Measurements from ENCODE around the gene TATDN3.
"Not testable (repeated sequence)": the region's sequence is repeated elsewhere in the genome, so short reads cannot be mapped to it uniquely, and the experiment has no call there.

The TATDN3 gene

GRCh38 chr1:212754680-212755079 lies 37.0 kb upstream of the TATDN3 start:
- Histone ChIP-seq H3K27ac (ENCODE audit: low read depth, low read length) (no peak overlapping the region), H3K27me3 (ENCODE audit: control insufficient read depth in 5 of 5, insufficient read depth in 4 of 5, low read length in 5 of 5) (no peaks in the 10 kb centered on the region), H3K9me3 (ENCODE audit: control insufficient read depth in 5 of 5, low read length in 5 of 5) (no peaks in the 10 kb centered on the region), H3K9ac (ENCODE audit: low read length in 5 of 5) (no peak overlapping the region), H3K4me1 (ENCODE audit: control insufficient read depth in 5 of 5, insufficient read depth in 5 of 5, low read length in 5 of 5) (peaks cover 0 to 28% (median 13%) of the 10 kb centered on the region in 5 donors), H3K4me3 (ENCODE audit: low read depth in 1 of 5, low read length in 5 of 5) (no peak overlapping the region), H3K36me3 (ENCODE audit: control insufficient read depth in 5 of 5, insufficient read depth in 5 of 5, low read length in 5 of 5) (peaks cover 0 to 6% (median 5%) of the 10 kb centered on the region in 5 donors)

- Histone ChIP-seq H3K27ac (ENCODE audit: low read depth, low read length) (no peak overlapping the region), H3K9me3 (ENCODE audit: control insufficient read depth in 5 of 5, low read length in 5 of 5) (no peaks in the 10 kb centered on the region), H3K9ac (ENCODE audit: low read length in 5 of 5) (no peak overlapping the region), H3K4me3 (ENCODE audit: low read depth in 1 of 5, low read length in 5 of 5) (no peak overlapping the region), H3K4me1 (ENCODE audit: control insufficient read depth in 5 of 5, insufficient read depth in 5 of 5, low read length in 5 of 5) (peaks cover 0 to 8% (median 3%) of the 10 kb centered on the region in 5 donors), H3K36me3 (ENCODE audit: control insufficient read depth in 5 of 5, insufficient read depth in 5 of 5, low read length in 5 of 5) (peaks cover 0 to 13% (median 10%) of the 10 kb centered on the region in 5 donors), H3K27me3 (ENCODE audit: control insufficient read depth in 5 of 5, insufficient read depth in 4 of 5, low read length in 5 of 5) (no peaks in the 10 kb centered on the region)
Measured at GRCh38 chr1:212759683-212760082, 32.0 kb upstream of the TATDN3 start.

GRCh38 chr1:212760126-212760823 lies 31.4 kb upstream of the TATDN3 start:
- no peak overlapping the region for H3K9ac ChIP-seq (ENCODE audit: low read length in 5 of 5)
- no peaks in the 10 kb centered on the region for H3K9me3 ChIP-seq (ENCODE audit: control insufficient read depth in 5 of 5, low read length in 5 of 5)
- H3K27ac ChIP-seq (ENCODE audit: low read depth, low read length), result no peak overlapping the region
- H3K4me1 ChIP-seq (ENCODE audit: control insufficient read depth in 5 of 5, insufficient read depth in 5 of 5, low read length in 5 of 5), result peaks cover 0 to 5% (median 0%) of the 10 kb centered on the region in 5 donors
- no peak overlapping the region for H3K4me3 ChIP-seq (ENCODE audit: low read depth in 1 of 5, low read length in 5 of 5)
- H3K36me3 ChIP-seq (ENCODE audit: control insufficient read depth in 5 of 5, insufficient read depth in 5 of 5, low read length in 5 of 5), result peaks cover 0 to 13% (median 10%) of the 10 kb centered on the region in 5 donors
- no peaks in the 10 kb centered on the region for H3K27me3 ChIP-seq (ENCODE audit: control insufficient read depth in 5 of 5, insufficient read depth in 4 of 5, low read length in 5 of 5)

GRCh38 chr1:212762234-212762633 lies 29.5 kb upstream of the TATDN3 start:
- H3K9me3 ChIP-seq (ENCODE audit: control insufficient read depth in 5 of 5, low read length in 5 of 5), result no peaks in the 10 kb centered on the region
- H3K9ac ChIP-seq (ENCODE audit: low read length in 5 of 5), result no peak overlapping the region
- H3K4me1 ChIP-seq (ENCODE audit: control insufficient read depth in 5 of 5, insufficient read depth in 5 of 5, low read length in 5 of 5), result peaks cover 0 to 5% (median 0%) of the 10 kb centered on the region in 5 donors
- peaks cover 0 to 12% (median 8%) of the 10 kb centered on the region in 5 donors for H3K36me3 ChIP-seq (ENCODE audit: control insufficient read depth in 5 of 5, insufficient read depth in 5 of 5, low read length in 5 of 5)
- H3K4me3 ChIP-seq (ENCODE audit: low read depth in 1 of 5, low read length in 5 of 5), result no peak overlapping the region
- H3K27me3 ChIP-seq (ENCODE audit: control insufficient read depth in 5 of 5, insufficient read depth in 4 of 5, low read length in 5 of 5), result no peaks in the 10 kb centered on the region
- no peak overlapping the region for H3K27ac ChIP-seq (ENCODE audit: low read depth, low read length)

- Histone ChIP-seq H3K36me3 (ENCODE audit: control insufficient read depth in 5 of 5, insufficient read depth in 5 of 5, low read length in 5 of 5) (peaks cover 0 to 9% (median 8%) of the 10 kb centered on the region in 5 donors), H3K9ac (ENCODE audit: low read length in 5 of 5) (no peak overlapping the region), H3K9me3 (ENCODE audit: control insufficient read depth in 5 of 5, low read length in 5 of 5) (no peaks in the 10 kb centered on the region), H3K27ac (ENCODE audit: low read depth, low read length) (no peak overlapping the region), H3K27me3 (ENCODE audit: control insufficient read depth in 5 of 5, insufficient read depth in 4 of 5, low read length in 5 of 5) (no peaks in the 10 kb centered on the region), H3K4me1 (ENCODE audit: control insufficient read depth in 5 of 5, insufficient read depth in 5 of 5, low read length in 5 of 5) (peaks cover 0 to 5% (median 0%) of the 10 kb centered on the region in 5 donors), H3K4me3 (ENCODE audit: low read depth in 1 of 5, low read length in 5 of 5) (no peak overlapping the region)
Measured at GRCh38 chr1:212762839-212763238, 28.9 kb upstream of the TATDN3 start.

- not testable (repeated sequence) for H3K27me3 ChIP-seq (ENCODE audit: control insufficient read depth in 5 of 5, insufficient read depth in 4 of 5, low read length in 5 of 5); H3K27ac ChIP-seq (ENCODE audit: low read depth, low read length); H3K9ac ChIP-seq (ENCODE audit: low read length in 5 of 5); H3K4me3 ChIP-seq (ENCODE audit: low read depth in 1 of 5, low read length in 5 of 5); H3K4me1 ChIP-seq (ENCODE audit: control insufficient read depth in 5 of 5, insufficient read depth in 5 of 5, low read length in 5 of 5)
- Histone ChIP-seq H3K9me3 (ENCODE audit: control insufficient read depth in 5 of 5, low read length in 5 of 5) (peaks cover 6 to 15% (median 10%) of the 10 kb centered on the region in 5 donors), H3K36me3 (ENCODE audit: control insufficient read depth in 5 of 5, insufficient read depth in 5 of 5, low read length in 5 of 5) (peaks cover 0 to 21% (median 8%) of the 10 kb centered on the region in 5 donors)
Measured at GRCh38 chr1:212764718-212765281, 26.9 kb upstream of the TATDN3 start.

- not testable (repeated sequence) for H3K27me3 ChIP-seq (ENCODE audit: control insufficient read depth in 5 of 5, insufficient read depth in 4 of 5, low read length in 5 of 5); H3K4me3 ChIP-seq (ENCODE audit: low read depth in 1 of 5, low read length in 5 of 5); H3K27ac ChIP-seq (ENCODE audit: low read depth, low read length); H3K9ac ChIP-seq (ENCODE audit: low read length in 5 of 5); H3K4me1 ChIP-seq (ENCODE audit: control insufficient read depth in 5 of 5, insufficient read depth in 5 of 5, low read length in 5 of 5)
- Histone ChIP-seq H3K9me3 (ENCODE audit: control insufficient read depth in 5 of 5, low read length in 5 of 5) (peaks cover 6 to 18% (median 13%) of the 10 kb centered on the region in 5 donors), H3K36me3 (ENCODE audit: control insufficient read depth in 5 of 5, insufficient read depth in 5 of 5, low read length in 5 of 5) (peaks cover 0 to 27% (median 11%) of the 10 kb centered on the region in 5 donors)
Measured at GRCh38 chr1:212766825-212767224, 24.9 kb upstream of the TATDN3 start.

GRCh38 chr1:212769459-212770167 lies 22.1 kb upstream of the TATDN3 start:
- Histone ChIP-seq H3K27me3 (ENCODE audit: control insufficient read depth in 5 of 5, insufficient read depth in 4 of 5, low read length in 5 of 5) (no peaks in the 10 kb centered on the region), H3K27ac (ENCODE audit: low read depth, low read length) (no peak overlapping the region), H3K36me3 (ENCODE audit: control insufficient read depth in 5 of 5, insufficient read depth in 5 of 5, low read length in 5 of 5) (peaks cover 1 to 30% (median 5%) of the 10 kb centered on the region in 5 donors), H3K4me3 (ENCODE audit: low read depth in 1 of 5, low read length in 5 of 5) (no peak overlapping the region), H3K9me3 (ENCODE audit: control insufficient read depth in 5 of 5, low read length in 5 of 5) (peaks cover 6 to 18% (median 13%) of the 10 kb centered on the region in 5 donors), H3K4me1 (ENCODE audit: control insufficient read depth in 5 of 5, insufficient read depth in 5 of 5, low read length in 5 of 5) (no peaks in the 10 kb centered on the region), H3K9ac (ENCODE audit: low read length in 5 of 5) (no peak overlapping the region)

- peaks cover 2 to 34% (median 6%) of the 10 kb centered on the region in 5 donors for H3K36me3 ChIP-seq (ENCODE audit: control insufficient read depth in 5 of 5, insufficient read depth in 5 of 5, low read length in 5 of 5)
- no peak overlapping the region for H3K27ac ChIP-seq (ENCODE audit: low read depth, low read length)
- H3K9ac ChIP-seq (ENCODE audit: low read length in 5 of 5), result no peak overlapping the region
- no peaks in the 10 kb centered on the region for H3K27me3 ChIP-seq (ENCODE audit: control insufficient read depth in 5 of 5, insufficient read depth in 4 of 5, low read length in 5 of 5)
- no peaks in the 10 kb centered on the region for H3K4me1 ChIP-seq (ENCODE audit: control insufficient read depth in 5 of 5, insufficient read depth in 5 of 5, low read length in 5 of 5)
- H3K4me3 ChIP-seq (ENCODE audit: low read depth in 1 of 5, low read length in 5 of 5), result no peak overlapping the region
- peaks cover 6 to 18% (median 13%) of the 10 kb centered on the region in 5 donors for H3K9me3 ChIP-seq (ENCODE audit: control insufficient read depth in 5 of 5, low read length in 5 of 5)
Measured at GRCh38 chr1:212771341-212771740, 20.4 kb upstream of the TATDN3 start.

GRCh38 chr1:212773011-212773410 lies 18.7 kb upstream of the TATDN3 start:
- Histone ChIP-seq H3K27me3 (ENCODE audit: control insufficient read depth in 5 of 5, insufficient read depth in 4 of 5, low read length in 5 of 5) (no peaks in the 10 kb centered on the region), H3K9me3 (ENCODE audit: control insufficient read depth in 5 of 5, low read length in 5 of 5) (peaks cover 6 to 18% (median 13%) of the 10 kb centered on the region in 5 donors), H3K4me1 (ENCODE audit: control insufficient read depth in 5 of 5, insufficient read depth in 5 of 5, low read length in 5 of 5) (no peaks in the 10 kb centered on the region), H3K4me3 (ENCODE audit: low read depth in 1 of 5, low read length in 5 of 5) (no peak overlapping the region), H3K9ac (ENCODE audit: low read length in 5 of 5) (no peak overlapping the region), H3K27ac (ENCODE audit: low read depth, low read length) (no peak overlapping the region), H3K36me3 (ENCODE audit: control insufficient read depth in 5 of 5, insufficient read depth in 5 of 5, low read length in 5 of 5) (peaks cover 2 to 32% (median 6%) of the 10 kb centered on the region in 5 donors)
